SK-N-MC (cell line): ENCODE measurements around the gene ZNF808.
"Not testable (repeated sequence)": the region's sequence is repeated elsewhere in the genome, so short reads cannot be mapped to it uniquely, and the experiment has no call there.

ENCODE experiments used
- DNase-seq: peaks from one replicate; pipeline ENCODE4 v3.0.0-alpha.2; 2011; ENCODE audit warnings: low read depth, low spot score
- H3K27ac ChIP-seq: fragments of 200-600 bp; sonication (generic); 2 replicates; pipeline ENCODE4 v1.5.1; 2016; ENCODE audit warnings: mixed run types
- H3K36me3 ChIP-seq: fragments of 200-600 bp; sonication (generic); 2 replicates; pipeline ENCODE4 v1.6.1; 2017; ENCODE audit warnings: antibody characterized with exemption, low read length, mixed read lengths; ENCODE audit not compliant: insufficient read depth
- H3K4me3 ChIP-seq: fragments of 200-600 bp; sonication (generic); 2 replicates; pipeline ENCODE4 v1.5.1; 2016
- H3K9ac ChIP-seq: fragments of 200-600 bp; sonication (generic); 2 replicates; pipeline ENCODE4 v1.8.0; 2017; ENCODE audit warnings: mixed run types, mixed read lengths; ENCODE audit not compliant: insufficient read length
- H3K9me3 ChIP-seq: fragments of 200-600 bp; sonication (generic); 2 replicates; pipeline ENCODE4 v1.6.1; 2017; ENCODE audit warnings: low read depth, mild to moderate bottlenecking, antibody characterized with exemption, low read length, moderate library complexity, mixed read lengths
- EZH2 ChIP-seq: fragments of 200-600 bp; sonication (generic); IDR thresholded peaks from one replicate; pipeline ENCODE4 v1.6.1; 2017; ENCODE audit warnings: antibody characterized with exemption
- FOXP2 ChIP-seq: optimal IDR thresholded peaks from 2 replicates; pipeline ENCODE3; 2011; ENCODE audit warnings: mild to moderate bottlenecking, moderate library complexity; ENCODE audit not compliant: insufficient read depth; ENCODE audit errors: extremely low read length, control extremely low read depth
- POLR2AphosphoS5 ChIP-seq: IDR thresholded peaks from 2 replicates; pipeline ENCODE4 v1.6.1; 2012; ENCODE audit warnings: mild to moderate bottlenecking, low read depth, low read length, borderline replicate concordance

The ZNF808 gene

GRCh38 chr19:52535771-52536447, 8.4 kb downstream of the ZNF808 start:
- Histone ChIP-seq H3K9ac (no peak overlapping the region), H3K27ac (no peak overlapping the region), H3K36me3 (no peaks in the 10 kb centered on the region), H3K4me3 (no peak overlapping the region), H3K9me3 (no peaks in the 10 kb centered on the region)
- no peak for DNase-seq
- TF ChIP-seq EZH2, result no peak
- TF ChIP-seq FOXP2, result no peak
- TF ChIP-seq POLR2AphosphoS5, result no peak

DNA sequence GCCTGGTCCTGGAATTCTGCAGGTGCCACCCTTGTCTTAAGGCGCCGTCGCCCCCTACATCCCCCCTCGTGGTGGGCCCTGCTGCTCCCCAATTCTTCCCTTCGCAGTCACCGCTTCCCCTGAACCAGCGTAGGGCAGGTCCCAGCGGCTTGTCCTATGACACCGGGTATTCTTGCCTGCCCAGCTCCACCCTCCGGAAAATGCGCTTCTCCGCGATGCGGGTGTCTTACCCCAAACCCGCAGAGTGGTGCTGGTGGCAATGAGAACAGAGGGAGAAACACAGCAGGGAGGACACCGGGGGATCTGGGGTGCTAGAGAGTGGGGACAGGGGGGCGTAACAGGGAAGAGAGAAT, 9.0 kb downstream of the ZNF808 start:
- Histone ChIP-seq H3K4me3 (no peak overlapping the region), H3K27ac (no peak overlapping the region), H3K9me3 (no peaks in the 10 kb centered on the region), H3K36me3 (no peaks in the 10 kb centered on the region), H3K9ac (no peak overlapping the region)
- no peak for TF ChIP-seq POLR2AphosphoS5
- no peak for DNase-seq

DNA sequence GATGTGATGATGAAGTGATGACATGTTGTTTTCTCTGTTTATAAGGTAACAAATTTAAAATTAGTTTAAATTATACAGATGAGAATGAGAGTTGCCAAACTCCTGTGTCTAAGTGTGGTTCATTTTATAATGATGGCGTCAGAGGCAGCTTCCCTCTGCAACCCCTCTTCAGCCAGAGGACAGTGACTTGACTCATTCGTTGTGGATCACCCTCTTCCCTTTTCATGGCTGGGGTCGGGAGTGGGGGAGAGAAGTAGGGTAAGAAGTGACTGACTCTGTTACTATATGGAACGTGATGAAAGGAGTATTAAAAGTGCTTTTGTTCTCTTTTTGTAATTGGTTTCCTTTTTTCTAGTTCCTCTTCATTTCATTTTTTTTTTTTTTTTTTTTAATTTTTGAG, 11.3 kb downstream of the ZNF808 start:
- not testable (repeated sequence) for H3K4me3 ChIP-seq, DNase-seq, H3K27ac ChIP-seq, H3K9ac ChIP-seq, H3K9me3 ChIP-seq, H3K36me3 ChIP-seq

- not testable (repeated sequence) for H3K9ac ChIP-seq, H3K4me3 ChIP-seq, H3K27ac ChIP-seq, H3K9me3 ChIP-seq, DNase-seq, H3K36me3 ChIP-seq
Measured at GRCh38 chr19:52541176-52541575, 13.7 kb downstream of the ZNF808 start.

GRCh38 chr19:52541608-52542007, 14.1 kb downstream of the ZNF808 start:
- no peaks in the 10 kb centered on the region for H3K9me3 ChIP-seq
- no peak for DNase-seq
- H3K4me3 ChIP-seq, result no peak overlapping the region
- no peak overlapping the region for H3K9ac ChIP-seq
- TF ChIP-seq FOXP2, result no peak
- no peak for TF ChIP-seq POLR2AphosphoS5
- TF ChIP-seq EZH2, result no peak
- H3K27ac ChIP-seq, result no peak overlapping the region
- H3K36me3 ChIP-seq, result peaks cover 3% of the 10 kb centered on the region; the same call in 1 of the 2 replicates

DNA sequence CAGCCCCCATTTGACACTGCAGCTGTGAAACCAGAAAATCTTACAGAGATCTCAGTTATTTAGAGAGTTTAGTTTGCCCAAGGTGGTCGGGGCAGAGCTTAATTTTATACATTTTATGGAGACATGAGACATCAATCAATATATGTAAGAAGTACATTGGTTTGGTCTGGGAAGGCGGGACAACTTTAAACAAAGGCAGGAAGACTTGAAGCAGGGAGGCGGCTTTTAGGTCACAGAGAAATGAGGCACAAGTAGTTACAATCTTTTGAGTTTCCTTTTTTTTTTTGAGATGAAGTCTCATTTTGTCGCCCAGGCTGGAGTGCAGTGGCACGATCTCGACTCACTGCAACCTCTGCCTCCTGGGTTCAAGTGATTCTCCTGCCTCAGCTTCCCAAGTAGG, 15.1 kb downstream of the ZNF808 start:
- H3K9me3 ChIP-seq, H3K9ac ChIP-seq, H3K4me3 ChIP-seq, DNase-seq, H3K36me3 ChIP-seq, H3K27ac ChIP-seq: not testable (repeated sequence)

GRCh38 chr19:52542984-52543664, 15.7 kb downstream of the ZNF808 start:
- H3K9me3 ChIP-seq, result no peaks in the 10 kb centered on the region
- no peak overlapping the region for H3K27ac ChIP-seq
- peaks cover 3% of the 10 kb centered on the region; the same call in 1 of the 2 replicates for H3K36me3 ChIP-seq
- TF ChIP-seq EZH2 (no peak), POLR2AphosphoS5 (no peak), FOXP2 (no peak)
- DNase-seq, result no peak
- no peak overlapping the region for H3K9ac ChIP-seq
- H3K4me3 ChIP-seq, result no peak overlapping the region

DNA sequence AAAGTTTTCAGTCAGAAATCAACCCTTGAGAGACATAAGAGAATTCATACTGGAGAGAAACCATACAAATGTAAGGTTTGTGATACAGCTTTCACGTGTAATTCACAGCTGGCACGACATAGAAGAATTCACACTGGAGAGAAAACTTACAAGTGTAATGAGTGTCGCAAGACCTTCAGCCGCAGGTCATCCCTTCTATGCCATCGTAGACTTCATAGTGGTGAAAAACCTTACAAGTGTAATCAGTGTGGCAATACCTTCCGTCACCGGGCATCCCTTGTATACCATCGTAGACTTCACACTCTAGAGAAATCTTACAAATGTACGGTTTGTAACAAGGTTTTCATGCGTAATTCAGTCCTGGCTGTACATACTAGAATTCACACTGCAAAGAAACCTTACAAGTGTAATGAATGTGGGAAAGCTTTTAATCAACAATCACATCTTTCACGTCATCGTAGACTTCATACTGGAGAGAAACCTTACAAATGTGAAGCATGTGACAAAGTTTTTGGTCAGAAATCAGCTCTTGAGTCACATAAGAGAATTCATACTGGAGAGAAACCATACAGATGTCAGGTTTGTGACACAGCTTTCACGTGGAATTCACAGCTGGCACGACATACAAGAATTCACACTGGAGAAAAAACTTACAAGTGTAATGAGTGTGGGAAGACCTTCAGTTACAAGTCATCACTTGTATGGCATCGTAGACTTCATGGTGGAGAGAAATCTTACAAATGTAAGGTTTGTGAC, 26.9 kb downstream of the ZNF808 start:
- Histone ChIP-seq H3K9ac (no peak overlapping the region), H3K27ac (no peak overlapping the region), H3K36me3 (peaks cover 25% of the 10 kb centered on the region), H3K4me3 (no peak overlapping the region), H3K9me3 (peaks cover 4% of the 10 kb centered on the region; the same call in 1 of the 2 replicates)
- TF ChIP-seq EZH2, result no peak
- DNase-seq, result no peak

GRCh38 chr19:52557231-52557995, 29.9 kb downstream of the ZNF808 start:
- TF ChIP-seq POLR2AphosphoS5 (no peak), FOXP2 (no peak)
- no peak for DNase-seq
- Histone ChIP-seq H3K4me3 (no peak overlapping the region), H3K36me3 (peaks cover 25% of the 10 kb centered on the region), H3K9ac (no peak overlapping the region), H3K9me3 (peaks cover 4% of the 10 kb centered on the region; the same call in 1 of the 2 replicates), H3K27ac (no peak overlapping the region)

GRCh38 chr19:52558732-52559445, 31.4 kb downstream of the ZNF808 start:
- not testable (repeated sequence) for H3K4me3 ChIP-seq, H3K9ac ChIP-seq, H3K9me3 ChIP-seq, DNase-seq, H3K27ac ChIP-seq
- peaks cover 13% of the 10 kb centered on the region for H3K36me3 ChIP-seq

GRCh38 chr19:52561611-52562010, 34.1 kb downstream of the ZNF808 start:
- H3K36me3 ChIP-seq, result not testable (repeated sequence)

More at GRCh38 chr19:52561611-52562010, 34.1 kb downstream of the ZNF808 start:
- not testable (repeated sequence) for H3K4me3 ChIP-seq, H3K9me3 ChIP-seq, H3K9ac ChIP-seq, DNase-seq, H3K27ac ChIP-seq
